Neuronal stem cell (in vitro differentiated cells): Measurements from ENCODE around the gene SYT7.

ENCODE experiments used
- DNase-seq: peaks from one replicate; pipeline ENCODE4 v3.0.0-alpha.2; 2013; ENCODE audit warnings: low spot score
- H2AFZ ChIP-seq: one replicate; pipeline ENCODE4 v1.6.1; 2013; ENCODE audit warnings: mild to moderate bottlenecking, low read length, inconsistent platforms
- H2AK5ac ChIP-seq: 2 replicates; pipeline ENCODE4 v1.6.1; 2013; ENCODE audit warnings: low read depth, mild to moderate bottlenecking, inconsistent platforms, low read length, moderate library complexity, mixed read lengths
- H2BK120ac ChIP-seq: 2 replicates; pipeline ENCODE4 v1.6.1; 2013; ENCODE audit warnings: low read depth, mild to moderate bottlenecking, inconsistent platforms, low read length, moderate library complexity, mixed read lengths
- H2BK12ac ChIP-seq: one replicate; pipeline ENCODE4 v1.6.1; 2013; ENCODE audit warnings: low read length, inconsistent platforms
- H2BK15ac ChIP-seq: 2 replicates; pipeline ENCODE4 v1.6.1; 2013; ENCODE audit warnings: mild to moderate bottlenecking, low read length, inconsistent platforms, mixed read lengths
- H2BK5ac ChIP-seq: one replicate; pipeline ENCODE4 v1.6.1; 2013; ENCODE audit warnings: inconsistent platforms, mild to moderate bottlenecking, low read length, moderate library complexity
- H3K14ac ChIP-seq: one replicate; pipeline ENCODE4 v1.6.1; 2013; ENCODE audit warnings: low read length, inconsistent platforms
- H3K18ac ChIP-seq: 2 replicates; pipeline ENCODE4 v1.6.1; 2013; ENCODE audit warnings: low read length, inconsistent platforms
- H3K23ac ChIP-seq: 2 replicates; pipeline ENCODE4 v1.6.1; 2013; ENCODE audit warnings: low read depth, mild to moderate bottlenecking, mixed read lengths, low read length, inconsistent platforms; ENCODE audit not compliant: poor library complexity
- H3K27ac ChIP-seq: replicated peaks from 3 replicates; pipeline ENCODE4 v1.5.1; 2013; ENCODE audit warnings: low read length, inconsistent platforms
- H3K27me3 ChIP-seq, 3 experiments: 2 replicates each; pipeline ENCODE4 v1.6.1; 2013; ENCODE audit warnings: low read length in 3 of 3, mild to moderate bottlenecking in 2 of 3, inconsistent platforms in 1 of 3, low read depth in 1 of 3, mixed read lengths in 1 of 3, moderate library complexity in 1 of 3; ENCODE audit not compliant: control insufficient read depth in 3 of 3, insufficient read depth in 3 of 3
- H3K36me3 ChIP-seq, 2 donors: replicated peaks in 1 of 2; 2 replicates each; pipeline ENCODE4 v1.6.1; 2013; ENCODE audit warnings: low read length in 2 of 2; ENCODE audit not compliant: control insufficient read depth in 2 of 2, insufficient read depth in 2 of 2
- H3K4ac ChIP-seq: 2 replicates; pipeline ENCODE4 v1.6.1; 2013; ENCODE audit warnings: inconsistent platforms, mild to moderate bottlenecking, low read length, moderate library complexity
- H3K4me1 ChIP-seq, 2 donors: 1 replicate in 1 of 2; 2 replicates in 1 of 2; pipeline ENCODE4 v1.6.1; 2013; ENCODE audit warnings: low read length in 2 of 2, low read depth in 1 of 2; ENCODE audit not compliant: control insufficient read depth in 2 of 2, insufficient read depth in 1 of 2
- H3K4me2 ChIP-seq: one replicate; pipeline ENCODE4 v1.6.1; 2013; ENCODE audit warnings: mild to moderate bottlenecking, low read length, inconsistent platforms; ENCODE audit not compliant: insufficient read depth, poor library complexity, severe bottlenecking
- H3K4me3 ChIP-seq, 2 donors: 2 replicates each; pipeline ENCODE4 v1.5.1; 2013; ENCODE audit warnings: low read length in 2 of 2, mild to moderate bottlenecking in 2 of 2, inconsistent platforms in 1 of 2, moderate library complexity in 1 of 2
- H3K79me1 ChIP-seq: one replicate; pipeline ENCODE4 v1.6.1; 2013; ENCODE audit warnings: low read depth, mild to moderate bottlenecking, inconsistent platforms, low read length, moderate library complexity
- H3K9ac ChIP-seq: one replicate; pipeline ENCODE4 v1.6.1; 2013; ENCODE audit warnings: mild to moderate bottlenecking, low read depth, low read length, inconsistent platforms; ENCODE audit not compliant: poor library complexity
- H3K9me3 ChIP-seq, 2 donors: replicated peaks in 1 of 2; 2 replicates each; pipeline versions ENCODE3 to v1.6.1; 2013; ENCODE audit warnings: low read length in 2 of 2, mild to moderate bottlenecking in 2 of 2, inconsistent platforms in 1 of 2, low read depth in 1 of 2, mixed read lengths in 1 of 2, moderate library complexity in 1 of 2; ENCODE audit not compliant: control insufficient read depth in 2 of 2, insufficient read depth in 1 of 2
- H4K8ac ChIP-seq: one replicate; pipeline ENCODE4 v1.6.1; 2013; ENCODE audit warnings: low read depth, mild to moderate bottlenecking, inconsistent platforms, low read length, moderate library complexity
- H4K91ac ChIP-seq: one replicate; pipeline ENCODE4 v1.6.1; 2013; ENCODE audit warnings: low read length, low read depth, mild to moderate bottlenecking, inconsistent platforms; ENCODE audit not compliant: poor library complexity
- WGBS, 2 donors: extraction: QIAGEN DNeasy Blood & Tissue Kit; methylation state at CpG; one replicate each; pipeline ENCODE4 v1.1.7; 2013; ENCODE audit warnings: missing lambda C conversion rate in 2 of 2, mixed read lengths in 1 of 2; ENCODE audit not compliant: insufficient read length in 2 of 2, insufficient replicate concordance in 1 of 2; ENCODE audit errors: extremely low coverage in 2 of 2; 5-methylcytosine and 5-hydroxymethylcytosine counted together

Gene SYT7

DNA sequence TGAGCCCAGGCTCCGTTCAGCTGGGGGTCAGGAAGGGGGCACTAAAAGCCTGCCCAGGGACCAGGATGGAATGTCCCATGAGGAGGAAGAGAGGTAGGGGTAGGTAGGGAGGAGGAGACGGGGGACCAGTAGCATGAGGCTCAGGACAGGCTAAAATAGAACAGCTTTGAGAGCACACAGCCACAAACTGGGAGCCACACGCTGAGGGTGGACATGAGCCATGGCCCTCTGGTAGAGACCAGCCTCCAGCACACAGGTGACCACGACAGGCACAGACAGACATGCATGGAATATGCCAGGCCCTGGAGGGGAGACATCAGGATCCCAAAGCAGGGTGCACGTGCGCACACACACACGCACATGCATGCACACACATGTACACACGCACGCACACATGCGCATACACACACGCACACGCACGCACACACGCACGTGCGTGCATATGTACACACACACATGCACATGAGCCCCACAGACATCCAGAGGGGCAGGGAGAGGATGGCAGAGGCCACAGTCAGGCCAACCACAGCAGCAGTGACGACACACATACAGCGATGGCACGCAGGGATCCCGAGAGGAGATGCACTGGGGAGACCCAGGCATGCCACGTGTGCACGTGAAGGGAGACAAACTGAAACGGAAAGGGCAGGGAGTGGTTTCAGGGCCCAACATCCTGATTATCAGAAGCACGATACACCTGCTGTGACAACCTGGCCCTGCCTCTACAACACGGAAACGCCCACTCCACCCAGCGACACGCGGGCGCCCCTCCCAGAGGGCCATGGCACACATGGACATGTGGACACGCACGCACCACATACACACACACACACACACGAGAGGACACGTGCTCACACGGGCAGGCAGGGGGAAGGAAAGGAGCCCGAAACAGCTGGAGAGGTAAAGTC lies 46.6 kb downstream of the SYT7 start:
- Histone ChIP-seq H2AK5ac (peak overlapping the region; percentile 56), H2BK5ac (no peak overlapping the region), H3K23ac (peak overlapping the region; percentile 92), H3K4ac (peak overlapping the region; percentile 26), H3K4me2 (no peak overlapping the region), H3K27me3 (peaks cover 0 to 9% (median 0%) of the 10 kb centered on the region in 3 experiments), H3K18ac (peak overlapping the region; percentile 62), H3K9me3 (peaks cover 0 to 3% of the 10 kb centered on the region in 2 donors), H3K4me1 (peaks cover 4 to 19% of the 10 kb centered on the region in 2 donors), H3K27ac (no peak overlapping the region), H3K4me3 (peak overlapping the region in 1 of 2 donors; percentile 53), H4K8ac (peak overlapping the region; percentile 52), H4K91ac (no peak overlapping the region), H3K14ac (peak overlapping the region; percentile 57), H2AFZ (peak overlapping the region; percentile 62), H3K79me1 (no peaks in the 10 kb centered on the region), H2BK15ac (peak overlapping the region; percentile 80), H2BK120ac (no peak overlapping the region), H2BK12ac (peak overlapping the region; percentile 76), H3K9ac (peak overlapping the region; percentile 73), H3K36me3 (no peaks in the 10 kb centered on the region)
- no CpG with 5 or more reads among the region's 36 CpGs for WGBS, 2 donors
- no peak for DNase-seq

DNA sequence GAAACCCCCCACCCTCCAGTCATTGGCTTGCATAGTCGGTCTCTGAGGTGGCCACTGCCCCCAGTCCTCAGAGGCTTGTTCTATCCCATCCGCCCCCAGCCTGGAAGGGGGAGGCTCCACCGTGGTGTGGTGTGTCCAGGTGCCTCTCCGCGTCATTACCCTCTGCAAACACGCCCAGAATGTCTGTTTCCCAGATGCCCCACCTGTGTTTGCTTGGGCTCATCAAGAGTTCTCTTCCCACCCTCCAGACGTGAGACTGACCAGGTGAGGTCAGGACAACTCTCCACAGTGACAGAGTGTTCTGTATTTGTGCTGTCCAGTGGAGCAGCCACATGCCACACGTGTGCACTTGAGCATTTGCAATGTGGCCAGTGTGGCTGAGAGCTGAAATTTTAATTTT lies 47.5 kb downstream of the SYT7 start:
- Histone ChIP-seq H3K27ac (no peak overlapping the region), H2BK15ac (no peak overlapping the region), H4K8ac (no peak overlapping the region), H3K79me1 (no peaks in the 10 kb centered on the region), H3K27me3 (peaks cover 0 to 1% (median 0%) of the 10 kb centered on the region in 3 experiments), H3K4me1 (peaks cover 4 to 22% of the 10 kb centered on the region in 2 donors), H3K4ac (no peak overlapping the region), H2BK12ac (no peak overlapping the region), H2BK5ac (no peak overlapping the region), H3K14ac (no peak overlapping the region), H2BK120ac (no peak overlapping the region), H3K18ac (no peak overlapping the region), H2AFZ (no peak overlapping the region), H3K9me3 (peaks cover 0 to 3% of the 10 kb centered on the region in 2 donors), H3K23ac (peak overlapping the region; percentile 25), H2AK5ac (peak overlapping the region; percentile 40), H4K91ac (no peak overlapping the region), H3K36me3 (no peaks in the 10 kb centered on the region), H3K4me3 (no peak overlapping the region), H3K9ac (no peak overlapping the region), H3K4me2 (no peak overlapping the region)
- no peak for DNase-seq
- WGBS, 2 donors: no CpG with 5 or more reads among the region's 8 CpGs

DNA sequence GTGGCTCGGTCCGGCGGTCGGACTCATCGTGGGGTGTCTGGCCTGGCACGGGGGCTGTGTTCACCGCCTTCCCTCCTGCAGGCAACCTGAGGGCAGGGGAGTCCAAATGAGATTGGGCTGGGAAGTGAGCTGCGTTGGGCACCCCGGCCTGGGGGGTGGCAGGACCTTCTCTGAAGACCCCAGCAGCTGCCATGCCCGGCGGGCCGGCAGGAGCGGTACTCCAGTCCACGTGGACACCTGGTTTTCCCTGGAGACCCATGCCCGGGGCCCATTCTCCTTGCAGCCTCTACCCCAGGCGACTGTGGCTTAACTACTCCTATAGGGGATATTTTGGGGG lies 47.9 kb downstream of the SYT7 start:
- Histone ChIP-seq H3K14ac (no peak overlapping the region), H3K4ac (no peak overlapping the region), H3K4me3 (peak overlapping the region in 1 of 2 donors; percentile 5), H3K23ac (peak overlapping the region; percentile 17), H2BK15ac (peak overlapping the region; percentile 5), H4K91ac (no peak overlapping the region), H3K9me3 (peaks cover 0 to 3% of the 10 kb centered on the region in 2 donors), H2BK120ac (no peak overlapping the region), H3K27ac (no peak overlapping the region), H2BK5ac (no peak overlapping the region), H2AFZ (no peak overlapping the region), H2BK12ac (no peak overlapping the region), H3K79me1 (no peaks in the 10 kb centered on the region), H2AK5ac (peak overlapping the region; percentile 90), H3K27me3 (no peaks in the 10 kb centered on the region), H3K36me3 (no peaks in the 10 kb centered on the region), H4K8ac (no peak overlapping the region), H3K9ac (peak overlapping the region; percentile 72), H3K4me2 (no peak overlapping the region), H3K4me1 (peaks cover 6 to 25% of the 10 kb centered on the region in 2 donors), H3K18ac (peak overlapping the region; percentile 70)
- no CpG with 5 or more reads among the region's 16 CpGs for WGBS, 2 donors
- DNase-seq: no peak
